ENCODE results near the gene PALLD.
"Not testable (repeated sequence)": the region's sequence is repeated elsewhere in the genome, so short reads cannot be mapped to it uniquely, and the experiment has no call there.

Gene PALLD

GRCh38 chr4:168925789-168926490, 429.1 kb downstream of the PALLD start:
- no peak overlapping the region for H3K27ac ChIP-seq (ENCODE audit: low read depth, low read length)
- H3K36me3 ChIP-seq (ENCODE audit: insufficient read depth, low read length): peaks cover 72% of the 10 kb centered on the region
- WGBS: 91% methylated on average over 4 of the region's 5 CpGs
- peaks cover 10% of the 10 kb centered on the region for H3K4me1 ChIP-seq (ENCODE audit: insufficient read depth, low read length)
- no peaks in the 10 kb centered on the region for H3K9me3 ChIP-seq (ENCODE audit: insufficient read depth, low read depth, low read length)
- H3K9ac ChIP-seq (ENCODE audit: low read depth, low read length): no peak overlapping the region
- H3K4me3 ChIP-seq (ENCODE audit: low read length): no peak overlapping the region
- no peaks in the 10 kb centered on the region for H3K27me3 ChIP-seq (ENCODE audit: insufficient read depth, low read length)

- Histone ChIP-seq H3K4me1 (ENCODE audit: insufficient read depth, low read length) (peaks cover 2% of the 10 kb centered on the region), H3K9ac (ENCODE audit: low read depth, low read length) (no peak overlapping the region), H3K4me3 (ENCODE audit: low read length) (no peak overlapping the region), H3K27ac (ENCODE audit: low read depth, low read length) (no peak overlapping the region), H3K36me3 (ENCODE audit: insufficient read depth, low read length) (peaks cover 59% of the 10 kb centered on the region), H3K27me3 (ENCODE audit: insufficient read depth, low read length) (no peaks in the 10 kb centered on the region), H3K9me3 (ENCODE audit: insufficient read depth, low read depth, low read length) (no peaks in the 10 kb centered on the region; the same call in 1 of the 2 replicates)
- WGBS: 91% methylated on average over 2 of the region's 2 CpGs
Measured at GRCh38 chr4:168928346-168928745, 431.5 kb downstream of the PALLD start.

- Histone ChIP-seq H3K27ac (ENCODE audit: low read depth, low read length) (no peak overlapping the region), H3K9ac (ENCODE audit: low read depth, low read length) (no peak overlapping the region), H3K9me3 (ENCODE audit: insufficient read depth, low read depth, low read length) (no peaks in the 10 kb centered on the region; the same call in 1 of the 2 replicates), H3K36me3 (ENCODE audit: insufficient read depth, low read length) (peaks cover 59% of the 10 kb centered on the region), H3K4me1 (ENCODE audit: insufficient read depth, low read length) (no peaks in the 10 kb centered on the region), H3K27me3 (ENCODE audit: insufficient read depth, low read length) (no peaks in the 10 kb centered on the region), H3K4me3 (ENCODE audit: low read length) (no peak overlapping the region)
- 93% methylated on average over 2 of the region's 3 CpGs for WGBS
Measured at GRCh38 chr4:168928875-168929274, 432.0 kb downstream of the PALLD start.

- H3K9ac ChIP-seq (ENCODE audit: low read depth, low read length): no peak overlapping the region
- H3K27me3 ChIP-seq (ENCODE audit: insufficient read depth, low read length): no peaks in the 10 kb centered on the region
- H3K4me1 ChIP-seq (ENCODE audit: insufficient read depth, low read length): no peaks in the 10 kb centered on the region
- H3K4me3 ChIP-seq (ENCODE audit: low read length): no peak overlapping the region
- WGBS: 92% methylated on average over 6 of the region's 6 CpGs
- H3K27ac ChIP-seq (ENCODE audit: low read depth, low read length): no peak overlapping the region
- peaks cover 4% of the 10 kb centered on the region; the same call in 1 of the 2 replicates for H3K9me3 ChIP-seq (ENCODE audit: insufficient read depth, low read depth, low read length)
- peaks cover 42% of the 10 kb centered on the region for H3K36me3 ChIP-seq (ENCODE audit: insufficient read depth, low read length)
Measured at GRCh38 chr4:168930413-168931196, 433.8 kb downstream of the PALLD start.

- Histone ChIP-seq H3K27ac (ENCODE audit: low read depth, low read length) (no peak overlapping the region), H3K27me3 (ENCODE audit: insufficient read depth, low read length) (no peaks in the 10 kb centered on the region), H3K4me3 (ENCODE audit: low read length) (no peak overlapping the region), H3K4me1 (ENCODE audit: insufficient read depth, low read length) (no peaks in the 10 kb centered on the region), H3K36me3 (ENCODE audit: insufficient read depth, low read length) (peaks cover 36% of the 10 kb centered on the region), H3K9me3 (ENCODE audit: insufficient read depth, low read depth, low read length) (peaks cover 4% of the 10 kb centered on the region; the same call in 1 of the 2 replicates), H3K9ac (ENCODE audit: low read depth, low read length) (no peak overlapping the region)
Measured at GRCh38 chr4:168931215-168931650, 434.4 kb downstream of the PALLD start.

- H3K9ac ChIP-seq (ENCODE audit: low read depth, low read length): no peak overlapping the region
- H3K36me3 ChIP-seq (ENCODE audit: insufficient read depth, low read length): peaks cover 27% of the 10 kb centered on the region
- no peaks in the 10 kb centered on the region for H3K4me1 ChIP-seq (ENCODE audit: insufficient read depth, low read length)
- H3K27me3 ChIP-seq (ENCODE audit: insufficient read depth, low read length): no peaks in the 10 kb centered on the region
- H3K9me3 ChIP-seq (ENCODE audit: insufficient read depth, low read depth, low read length): peaks cover 4% of the 10 kb centered on the region; the same call in 1 of the 2 replicates
- H3K4me3 ChIP-seq (ENCODE audit: low read length): no peak overlapping the region
- no peak overlapping the region for H3K27ac ChIP-seq (ENCODE audit: low read depth, low read length)
Measured at GRCh38 chr4:168932138-168932537, 435.3 kb downstream of the PALLD start.

GRCh38 chr4:168933423-168933822, 436.6 kb downstream of the PALLD start:
- peaks cover 9% of the 10 kb centered on the region; the same call in 1 of the 2 replicates for H3K9me3 ChIP-seq (ENCODE audit: insufficient read depth, low read depth, low read length)
- H3K27ac ChIP-seq (ENCODE audit: low read depth, low read length): no peak overlapping the region

GRCh38 chr4:168937473-168937872, 440.6 kb downstream of the PALLD start:
- not testable (repeated sequence) for H3K9ac ChIP-seq (ENCODE audit: low read depth, low read length); H3K4me1 ChIP-seq (ENCODE audit: insufficient read depth, low read length); H3K27ac ChIP-seq (ENCODE audit: low read depth, low read length); H3K27me3 ChIP-seq (ENCODE audit: insufficient read depth, low read length); H3K4me3 ChIP-seq (ENCODE audit: low read length); H3K36me3 ChIP-seq (ENCODE audit: insufficient read depth, low read length)
- H3K9me3 ChIP-seq (ENCODE audit: insufficient read depth, low read depth, low read length): peaks cover 11% of the 10 kb centered on the region; the same call in 1 of the 2 replicates
- WGBS: 94% methylated on average over 2 of the region's 3 CpGs

More at GRCh38 chr4:168933423-168933822, 436.6 kb downstream of the PALLD start:
- Histone ChIP-seq H3K36me3 (ENCODE audit: insufficient read depth, low read length) (peaks cover 14% of the 10 kb centered on the region; the same call in 1 of the 2 replicates), H3K9ac (ENCODE audit: low read depth, low read length) (no peak overlapping the region), H3K4me1 (ENCODE audit: insufficient read depth, low read length) (no peaks in the 10 kb centered on the region), H3K4me3 (ENCODE audit: low read length) (no peak overlapping the region), H3K27me3 (ENCODE audit: insufficient read depth, low read length) (no peaks in the 10 kb centered on the region)

GRCh38 chr4:168942985-168943384, 446.1 kb downstream of the PALLD start:
- Histone ChIP-seq H3K9me3 (ENCODE audit: insufficient read depth, low read depth, low read length) (peaks cover 6% of the 10 kb centered on the region; the same call in 1 of the 2 replicates), H3K4me1 (ENCODE audit: insufficient read depth, low read length) (peaks cover 7% of the 10 kb centered on the region; the same call in 1 of the 2 replicates), H3K9ac (ENCODE audit: low read depth, low read length) (no peak overlapping the region), H3K27ac (ENCODE audit: low read depth, low read length) (no peak overlapping the region), H3K36me3 (ENCODE audit: insufficient read depth, low read length) (no peaks in the 10 kb centered on the region), H3K4me3 (ENCODE audit: low read length) (no peak overlapping the region), H3K27me3 (ENCODE audit: insufficient read depth, low read length) (no peaks in the 10 kb centered on the region)
- 78% methylated on average over 3 of the region's 3 CpGs for WGBS

GRCh38 chr4:168945291-168945690, 448.4 kb downstream of the PALLD start:
- no peaks in the 10 kb centered on the region for H3K9me3 ChIP-seq (ENCODE audit: insufficient read depth, low read depth, low read length)
- no peaks in the 10 kb centered on the region for H3K27me3 ChIP-seq (ENCODE audit: insufficient read depth, low read length)
- H3K4me1 ChIP-seq (ENCODE audit: insufficient read depth, low read length): peaks cover 7% of the 10 kb centered on the region; the same call in 1 of the 2 replicates
- no peaks in the 10 kb centered on the region for H3K36me3 ChIP-seq (ENCODE audit: insufficient read depth, low read length)
- H3K27ac ChIP-seq (ENCODE audit: low read depth, low read length): no peak overlapping the region
- WGBS: 83% methylated on average over 2 of the region's 2 CpGs
- no peak overlapping the region for H3K4me3 ChIP-seq (ENCODE audit: low read length)
- no peak overlapping the region for H3K9ac ChIP-seq (ENCODE audit: low read depth, low read length)

- H3K9ac ChIP-seq (ENCODE audit: low read depth, low read length); H3K36me3 ChIP-seq (ENCODE audit: insufficient read depth, low read length); H3K27ac ChIP-seq (ENCODE audit: low read depth, low read length); H3K27me3 ChIP-seq (ENCODE audit: insufficient read depth, low read length); H3K4me3 ChIP-seq (ENCODE audit: low read length); H3K9me3 ChIP-seq (ENCODE audit: insufficient read depth, low read depth, low read length); H3K4me1 ChIP-seq (ENCODE audit: insufficient read depth, low read length): not testable (repeated sequence)
- WGBS: 94% methylated on average over 3 of the region's 3 CpGs
Measured at GRCh38 chr4:168952821-168953246, 456.0 kb downstream of the PALLD start.
